Measurements from ENCODE around the gene TRIM65. TPM values are rescaled to one million over a fixed set of nuclear protein-coding genes. Genes with fewer than 3 reads are reported as not detected.
"Not testable (repeated sequence)": the region's sequence is repeated elsewhere in the genome, so short reads cannot be mapped to it uniquely, and the experiment has no call there.

The TRIM65 gene
- total RNA-seq, 2 experiments from 2014 or later, result 54.2 to 60.4 TPM

GRCh38 chr17:75854101-75854748 lies 42.5 kb downstream of the TRIM65 start:
- peaks cover 29% of the 10 kb centered on the region for H3K4me1 ChIP-seq (ENCODE audit: insufficient read depth, low read length, poor library complexity, severe bottlenecking)
- peaks cover 4% of the 10 kb centered on the region; the same call in 1 of the 2 replicates for H4K20me1 ChIP-seq (ENCODE audit: insufficient read depth, low read length)
- DNase-seq (ENCODE audit: low spot score), result no peak
- H3K79me2 ChIP-seq (ENCODE audit: insufficient read depth, low read depth, low read length), result peaks cover 17% of the 10 kb centered on the region; the same call in 1 of the 2 replicates
- H2AFZ ChIP-seq (ENCODE audit: low read length), result no peak overlapping the region
- peak overlapping the region; percentile 90 for H3K4me2 ChIP-seq (ENCODE audit: low read length)
- H3K36me3 ChIP-seq (ENCODE audit: insufficient read depth, low read length), result peaks cover 19% of the 10 kb centered on the region
- H3K9me2 ChIP-seq (ENCODE audit: insufficient read depth, low read length), result no peaks in the 10 kb centered on the region
- intact Hi-C loops (cut with micrococcal nuclease; ENCODE audit: unreplicated experiment), result loop anchor here (2.0 kb wide), 1 partner anchor 51 kb away; the partner anchor contains the start of gene MRPL38
- peak overlapping the region; percentile 78 for H3K4me3 ChIP-seq (ENCODE audit: low read depth, low read length, poor library complexity, severe bottlenecking)
- POLR2A ChIA-PET, result interaction anchor here (0.7 to 2.6 kb wide), 4 partner anchors 22 to 433 kb away, joined by 4 to 28 read pairs (median 9); partner anchors contain the start of genes MRPL38 and UNK
- TSS peak; percentile 79 for BruUV-seq (replicated peaks)
- TF ChIP-seq EZH2phosphoT487 (IDR thresholded peaks at IDR 0.05; ENCODE audit: borderline replicate concordance, low read depth, low read length), result no peak
- CTCF ChIA-PET (ENCODE audit: unreplicated experiment), result interaction anchor here (1.4 to 2.4 kb wide), 3 partner anchors 8 to 71 kb away, joined by 3 to 8 read pairs (median 4); no protein-coding TSS in a partner anchor
- H3K9me3 ChIP-seq (ENCODE audit: low read length), result no peaks in the 10 kb centered on the region
- H3K27ac ChIP-seq (ENCODE audit: low read depth, low read length, poor library complexity, severe bottlenecking), result peak overlapping the region; percentile 7

GRCh38 chr17:75853433-75853832 lies 43.3 kb downstream of the TRIM65 start:
- no peak for TF ChIP-seq CTCF (conservative IDR thresholded peaks at IDR 0.05; ENCODE audit: low read length)
- TF ChIP-seq EZH2phosphoT487 (IDR thresholded peaks at IDR 0.05; ENCODE audit: borderline replicate concordance, low read depth, low read length), result no peak
- H3K4me3 ChIP-seq (ENCODE audit: low read depth, low read length, poor library complexity, severe bottlenecking), result no peak overlapping the region
- intact Hi-C loops (cut with micrococcal nuclease; ENCODE audit: unreplicated experiment), result no loop called here
- no peaks in the 10 kb centered on the region for H3K9me2 ChIP-seq (ENCODE audit: insufficient read depth, low read length)
- POLR2A ChIA-PET, result interaction anchor here (0.7 kb wide), 1 partner anchor 434 kb away, joined by 4 read pairs; no protein-coding TSS in a partner anchor
- CTCF ChIA-PET (ENCODE audit: unreplicated experiment), result no interaction called here
- H3K27ac ChIP-seq (ENCODE audit: low read depth, low read length, poor library complexity, severe bottlenecking), result no peak overlapping the region
- no peaks in the 10 kb centered on the region for H3K9me3 ChIP-seq (ENCODE audit: low read length)
- no peak for DNase-seq (ENCODE audit: low spot score)
- H3K36me3 ChIP-seq (ENCODE audit: insufficient read depth, low read length), result peaks cover 27% of the 10 kb centered on the region
- H2AFZ ChIP-seq (ENCODE audit: low read length), result no peak overlapping the region
- peaks cover 4% of the 10 kb centered on the region; the same call in 1 of the 2 replicates for H4K20me1 ChIP-seq (ENCODE audit: insufficient read depth, low read length)
- H3K4me1 ChIP-seq (ENCODE audit: insufficient read depth, low read length, poor library complexity, severe bottlenecking), result peaks cover 27% of the 10 kb centered on the region
- H3K79me2 ChIP-seq (ENCODE audit: insufficient read depth, low read depth, low read length), result peaks cover 17% of the 10 kb centered on the region; the same call in 1 of the 2 replicates
- no TSS peak for BruUV-seq (replicated peaks)
- H3K4me2 ChIP-seq (ENCODE audit: low read length), result no peak overlapping the region

- Histone ChIP-seq H3K36me3 (ENCODE audit: insufficient read depth, low read length) (peaks cover 45% of the 10 kb centered on the region), H3K4me1 (ENCODE audit: insufficient read depth, low read length, poor library complexity, severe bottlenecking) (peaks cover 15% of the 10 kb centered on the region), H3K79me2 (ENCODE audit: insufficient read depth, low read depth, low read length) (peaks cover 15% of the 10 kb centered on the region; the same call in 1 of the 2 replicates)
- POLR2A ChIA-PET; H3K9me3 ChIP-seq (ENCODE audit: low read length); intact Hi-C loops (cut with micrococcal nuclease; ENCODE audit: unreplicated experiment); H3K4me3 ChIP-seq (ENCODE audit: low read depth, low read length, poor library complexity, severe bottlenecking); DNase-seq (ENCODE audit: low spot score); H3K9me2 ChIP-seq (ENCODE audit: insufficient read depth, low read length); H3K27ac ChIP-seq (ENCODE audit: low read depth, low read length, poor library complexity, severe bottlenecking); H4K20me1 ChIP-seq (ENCODE audit: insufficient read depth, low read length); H3K4me2 ChIP-seq (ENCODE audit: low read length); H2AFZ ChIP-seq (ENCODE audit: low read length); BruUV-seq (replicated peaks); CTCF ChIA-PET (ENCODE audit: unreplicated experiment): not testable (repeated sequence)
These were observed 45.1 kb downstream of the TRIM65 start for GRCh38 chr17:75851693-75851991.
